ENCODE results near the gene COX5A.

Gene COX5A

GRCh38 chr15:74884428-74885223 is 53.2 kb downstream of the COX5A start:
- H3K27ac ChIP-seq (replicated peaks) = no peak overlapping the region
- H3K4me3 ChIP-seq (replicated peaks; ENCODE audit: insufficient read depth, low read length) = no peak overlapping the region
- no peak for TF ChIP-seq POLR2AphosphoS5 (IDR thresholded peaks at IDR 0.05; ENCODE audit: low read depth)
- TF ChIP-seq CTCF (IDR thresholded peaks at IDR 0.05; ENCODE audit: insufficient read depth, low read length) = no peak
- TF ChIP-seq SPI1 (IDR thresholded peaks at IDR 0.05; ENCODE audit: borderline replicate concordance, low read depth) = no peak
- no peak for TF ChIP-seq GABPA (IDR thresholded peaks at IDR 0.05; ENCODE audit: low read depth)
- no peak for TF ChIP-seq REST (IDR thresholded peaks at IDR 0.05; ENCODE audit: insufficient replicate concordance, low read depth)
- no peaks in the 10 kb centered on the region for H3K27me3 ChIP-seq (ENCODE audit: insufficient read depth, poor library complexity, severe bottlenecking)
- no peak for DNase-seq (ENCODE audit: low read depth in 1 of 2, low spot score in 1 of 2)

GRCh38 chr15:74882528-74882927 is 55.3 kb downstream of the COX5A start:
- Histone ChIP-seq H3K4me3 (replicated peaks; ENCODE audit: insufficient read depth, low read length) (no peak overlapping the region), H3K27ac (replicated peaks) (no peak overlapping the region), H3K27me3 (ENCODE audit: insufficient read depth, poor library complexity, severe bottlenecking) (no peaks in the 10 kb centered on the region)
- no peak for TF ChIP-seq SPI1 (IDR thresholded peaks at IDR 0.05; ENCODE audit: borderline replicate concordance, low read depth)
- no peak for TF ChIP-seq GABPA (IDR thresholded peaks at IDR 0.05; ENCODE audit: low read depth)
- no peak for TF ChIP-seq CTCF (IDR thresholded peaks at IDR 0.05; ENCODE audit: insufficient read depth, low read length)
- no peak for TF ChIP-seq REST (IDR thresholded peaks at IDR 0.05; ENCODE audit: insufficient replicate concordance, low read depth)
- no peak for TF ChIP-seq POLR2AphosphoS5 (IDR thresholded peaks at IDR 0.05; ENCODE audit: low read depth)
- no peak for DNase-seq (ENCODE audit: low read depth in 1 of 2, low spot score in 1 of 2)

- no peak overlapping the region for H3K27ac ChIP-seq (replicated peaks)
- no peak overlapping the region for H3K4me3 ChIP-seq (replicated peaks; ENCODE audit: insufficient read depth, low read length)
- DNase-seq (ENCODE audit: low read depth in 1 of 2, low spot score in 1 of 2) = no peak
- TF ChIP-seq POLR2AphosphoS5 (IDR thresholded peaks at IDR 0.05; ENCODE audit: low read depth) = no peak
- no peaks in the 10 kb centered on the region for H3K27me3 ChIP-seq (ENCODE audit: insufficient read depth, poor library complexity, severe bottlenecking)
Observed at GRCh38 chr15:74878273-74878672, 59.6 kb downstream of the COX5A start.

- H3K27me3 ChIP-seq (ENCODE audit: insufficient read depth, poor library complexity, severe bottlenecking) = no peaks in the 10 kb centered on the region
- DNase-seq (ENCODE audit: low read depth in 1 of 2, low spot score in 1 of 2) = peak; percentile 28 to 48
- peak overlapping the region; percentile 95 for H3K27ac ChIP-seq (replicated peaks)
- TF ChIP-seq CTCF (IDR thresholded peaks at IDR 0.05; ENCODE audit: insufficient read depth, low read length) = no peak
- TF ChIP-seq SPI1 (IDR thresholded peaks at IDR 0.05; ENCODE audit: borderline replicate concordance, low read depth) = peak; percentile 4; the same call in 1 of the 2 replicates
- H3K4me3 ChIP-seq (replicated peaks; ENCODE audit: insufficient read depth, low read length) = peak overlapping the region; percentile 84
Observed at GRCh38 chr15:74873756-74874424, 64.0 kb downstream of the COX5A start.
